ENCODE data around the gene SPATS2L.

DNA sequence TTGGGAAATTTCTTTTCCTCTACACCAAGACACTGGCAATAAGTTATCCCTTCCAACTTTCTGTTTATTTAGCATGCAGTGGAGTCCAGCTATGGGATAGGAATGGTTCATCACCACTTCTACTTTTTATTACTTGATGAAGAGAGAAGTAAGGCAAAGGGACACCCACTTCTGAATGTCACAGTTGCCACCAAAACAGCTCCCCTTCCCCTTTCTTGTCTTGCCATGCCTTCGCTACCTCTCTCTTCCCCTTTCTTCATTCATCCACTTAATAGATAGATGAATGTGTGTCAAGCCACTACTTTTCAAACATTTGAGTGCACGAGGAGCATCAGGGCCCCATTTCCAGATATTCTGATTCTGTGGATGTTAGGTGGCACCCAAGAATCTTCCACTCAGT lies 143.8 kb downstream of the SPATS2L start:
- TF ChIP-seq CTCF (conservative IDR thresholded peaks at IDR 0.05 in 1 of 2, IDR thresholded peaks at IDR 0.05 in 1 of 2; ENCODE audit: extremely low read depth in 1 of 2, insufficient read depth in 1 of 2, low read depth in 1 of 2, low read length in 2 of 2) (no peak), EZH2 (IDR thresholded peaks at IDR 0.05; ENCODE audit: borderline replicate concordance, low read length) (no peak)
